NCI-H2107 treated with DMSO at 0.1 percent for 48 hours (cell line): ENCODE measurements around the gene MAVS.
"Not testable (repeated sequence)": the region's sequence is repeated elsewhere in the genome, so short reads cannot be mapped to it uniquely, and the experiment has no call there.

ENCODE experiments used
- DNase-seq: peaks from one replicate; lab custom pipeline; 2025; ENCODE audit not compliant: unreplicated experiment; lab: John Stamatoyannopoulos, UW

The MAVS gene

GRCh38 chr20:3885715-3886114 lies 39.1 kb downstream of the MAVS start:
- no peak for DNase-seq

DNA sequence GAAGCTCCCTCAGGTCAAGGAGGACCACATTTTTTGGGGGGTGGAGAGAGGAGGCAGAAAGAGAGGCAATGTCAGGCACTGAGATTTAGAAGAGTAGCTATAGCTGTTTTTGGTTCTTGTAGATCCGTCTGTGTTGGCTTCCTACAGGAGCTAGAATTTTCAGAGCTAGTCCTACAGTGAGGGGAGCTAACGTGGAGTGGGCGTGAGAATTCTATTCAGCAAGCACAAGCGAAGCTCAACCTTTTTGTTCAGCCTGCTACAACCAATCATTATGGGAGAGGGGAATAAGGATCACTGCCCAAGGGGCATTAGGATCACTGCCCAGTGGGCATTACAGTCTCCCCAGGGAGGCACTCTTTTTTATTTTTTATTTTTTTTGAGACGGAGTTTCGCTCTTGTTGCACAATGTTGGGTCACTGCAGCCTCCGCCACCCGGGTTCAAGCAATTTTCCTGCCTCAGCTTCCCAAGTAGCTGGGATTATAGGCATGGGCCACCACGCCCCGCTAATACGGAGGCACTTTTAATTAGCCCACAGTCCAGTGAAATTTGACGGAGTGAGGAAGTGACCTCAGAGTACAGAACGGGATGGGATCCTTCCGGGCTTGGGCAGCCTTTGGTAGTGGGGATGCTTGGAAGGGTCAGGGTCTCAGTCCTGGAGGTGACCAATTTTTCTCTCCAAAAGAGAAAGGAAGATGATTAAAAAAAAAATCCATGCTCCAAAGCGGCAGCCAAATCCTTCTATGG lies 41.4 kb downstream of the MAVS start:
- DNase-seq: no peak

- peak; percentile 81 for DNase-seq
Observed at GRCh38 chr20:3888622-3889488, 42.2 kb downstream of the MAVS start, which contains the start of gene PANK2. Gene PANK2, plus strand, starts transcription at chr20:3889387.

GRCh38 chr20:3889489-3890397 lies 43.1 kb downstream of the MAVS start:
- DNase-seq: no peak

GRCh38 chr20:3890398-3890751 lies 43.7 kb downstream of the MAVS start:
- DNase-seq: no peak

DNA sequence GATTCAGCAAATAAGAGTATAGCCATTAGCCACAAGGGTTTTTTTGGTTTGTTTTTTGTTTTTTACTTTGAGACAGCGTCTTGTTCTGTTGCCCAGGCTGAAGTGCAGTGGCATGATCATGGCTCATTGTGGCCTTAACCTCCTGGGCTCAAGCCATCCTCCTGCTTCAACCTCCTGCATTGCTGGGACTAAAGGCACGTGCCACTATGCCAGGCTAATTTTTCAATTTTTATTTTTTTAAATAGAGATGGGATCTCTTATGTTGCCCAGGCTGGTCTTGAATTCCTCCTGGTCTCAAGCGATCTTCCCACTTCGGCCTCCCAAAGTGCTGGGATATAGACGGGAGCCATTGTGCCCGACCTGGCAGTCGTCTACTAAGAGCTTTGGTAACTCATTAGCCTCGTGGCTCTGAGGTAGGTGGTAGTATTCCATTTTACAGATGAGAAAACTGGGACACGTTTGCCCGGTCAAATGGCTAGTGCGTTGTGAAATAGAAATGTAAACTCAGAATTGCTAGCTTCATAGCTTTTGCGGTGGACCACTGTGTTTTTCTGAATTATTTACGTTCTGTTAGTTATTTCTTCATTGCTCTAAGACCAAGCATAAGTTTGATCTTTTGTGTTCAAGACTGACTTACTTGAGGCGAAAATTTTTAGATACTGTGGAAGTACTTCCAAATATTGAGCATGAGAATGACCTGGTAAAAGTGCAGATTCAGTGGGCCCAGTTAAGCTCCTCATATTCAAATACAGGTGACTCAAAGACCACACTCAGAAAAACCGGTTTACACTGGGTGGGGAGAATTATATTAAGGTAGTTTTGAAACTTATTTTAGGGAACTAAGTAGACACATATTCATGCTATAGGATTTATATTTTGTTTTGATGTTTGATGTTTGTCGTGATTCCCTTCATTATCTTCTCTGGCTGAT lies 44.6 kb downstream of the MAVS start:
- no peak for DNase-seq

- DNase-seq: no peak
Observed at GRCh38 chr20:3894796-3895195, 48.2 kb downstream of the MAVS start.

DNA sequence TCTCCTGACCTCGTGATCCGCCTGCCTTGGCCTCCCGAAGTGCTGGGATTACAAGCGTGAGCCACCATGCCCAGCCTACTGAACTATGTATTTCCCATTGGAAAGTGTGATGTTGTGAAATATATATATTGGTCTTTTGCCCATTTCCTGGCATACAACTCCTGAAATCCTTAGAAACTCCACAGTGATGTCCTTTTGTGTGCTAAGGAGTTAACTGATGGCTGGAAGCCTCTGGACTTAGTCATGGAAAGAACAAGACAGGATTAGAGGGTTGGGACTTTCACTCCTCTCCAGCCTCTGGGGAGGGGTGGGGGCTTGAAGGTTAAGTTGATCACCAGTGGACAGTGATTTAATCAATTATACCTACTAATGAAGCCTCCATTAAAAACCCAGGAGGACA lies 49.7 kb downstream of the MAVS start:
- DNase-seq: no peak

GRCh38 chr20:3896853-3897583 lies 50.4 kb downstream of the MAVS start:
- no peak for DNase-seq

GRCh38 chr20:3898181-3898580 lies 51.5 kb downstream of the MAVS start:
- not testable (repeated sequence) for DNase-seq

DNA sequence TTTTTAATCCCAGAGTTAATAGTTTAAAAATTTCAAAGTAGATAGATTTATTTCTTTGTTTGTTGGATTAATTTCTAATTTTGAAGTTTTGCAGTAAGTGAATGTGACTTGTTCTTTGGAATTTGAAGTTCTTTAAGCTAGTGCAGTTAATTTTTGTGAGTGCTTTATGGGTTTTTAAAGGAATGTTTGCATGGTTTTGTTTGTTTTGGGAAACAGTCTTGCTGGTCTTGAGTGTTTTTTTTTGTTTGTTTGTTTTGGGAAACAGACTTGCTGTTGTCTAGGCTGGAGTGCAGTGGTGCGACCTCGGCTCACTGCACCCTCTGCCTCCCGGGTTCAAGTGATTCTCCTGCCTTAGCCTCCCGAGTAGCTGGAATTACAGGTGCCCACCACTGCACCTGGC lies 52.0 kb downstream of the MAVS start:
- no peak for DNase-seq

DNA sequence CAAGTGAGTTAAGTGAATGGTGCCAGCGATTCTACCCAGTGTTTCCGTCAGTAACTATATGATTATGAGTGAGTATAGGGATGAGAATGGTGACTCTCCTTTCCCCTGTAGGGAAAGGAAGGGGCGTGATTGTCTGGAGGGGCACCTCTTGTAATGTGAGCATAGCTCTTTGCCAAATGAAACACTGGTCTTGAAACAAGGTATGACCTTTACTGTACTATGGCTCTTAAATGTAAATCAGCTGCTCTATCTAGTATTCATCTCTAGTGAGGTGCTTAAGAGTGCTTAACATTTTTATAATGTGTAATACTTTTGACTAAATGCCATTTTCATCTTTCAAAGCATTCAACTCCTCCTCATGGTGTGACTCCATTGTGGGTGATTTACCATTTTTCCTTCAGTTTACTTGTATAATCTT lies 53.6 kb downstream of the MAVS start:
- DNase-seq: peak; percentile 20

DNA sequence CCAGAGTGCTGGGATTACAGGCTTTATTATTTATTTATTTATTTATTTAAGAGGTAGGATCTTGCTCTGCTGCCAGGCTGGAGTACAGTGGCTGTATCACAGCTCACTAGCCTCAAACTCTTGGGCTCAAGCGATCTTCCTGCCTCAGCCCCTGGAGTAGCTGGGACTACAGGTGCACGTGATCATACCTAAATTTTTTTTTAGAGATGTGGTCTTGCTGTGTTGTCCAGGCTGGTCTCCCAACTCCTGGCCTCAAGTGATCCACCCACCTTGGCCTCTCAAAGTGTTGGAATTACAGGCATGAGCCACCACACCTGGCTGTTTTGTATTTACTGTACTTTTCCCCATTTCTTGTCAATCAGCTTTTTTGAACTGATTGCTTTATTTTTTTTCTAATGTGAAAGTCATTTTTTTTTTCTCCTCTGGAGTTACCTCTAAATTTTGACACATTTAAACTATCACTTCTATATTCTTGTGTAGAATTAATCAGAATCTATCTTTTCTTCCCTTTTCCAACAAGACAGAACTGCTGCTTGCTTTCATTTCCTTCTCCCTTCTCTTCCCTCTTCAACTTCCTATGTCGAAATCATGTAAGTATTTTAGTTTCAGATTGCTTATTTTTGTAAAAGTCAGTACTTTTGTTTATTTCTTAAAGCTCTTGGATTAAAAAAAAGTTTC lies 54.5 kb downstream of the MAVS start:
- DNase-seq: no peak

DNA sequence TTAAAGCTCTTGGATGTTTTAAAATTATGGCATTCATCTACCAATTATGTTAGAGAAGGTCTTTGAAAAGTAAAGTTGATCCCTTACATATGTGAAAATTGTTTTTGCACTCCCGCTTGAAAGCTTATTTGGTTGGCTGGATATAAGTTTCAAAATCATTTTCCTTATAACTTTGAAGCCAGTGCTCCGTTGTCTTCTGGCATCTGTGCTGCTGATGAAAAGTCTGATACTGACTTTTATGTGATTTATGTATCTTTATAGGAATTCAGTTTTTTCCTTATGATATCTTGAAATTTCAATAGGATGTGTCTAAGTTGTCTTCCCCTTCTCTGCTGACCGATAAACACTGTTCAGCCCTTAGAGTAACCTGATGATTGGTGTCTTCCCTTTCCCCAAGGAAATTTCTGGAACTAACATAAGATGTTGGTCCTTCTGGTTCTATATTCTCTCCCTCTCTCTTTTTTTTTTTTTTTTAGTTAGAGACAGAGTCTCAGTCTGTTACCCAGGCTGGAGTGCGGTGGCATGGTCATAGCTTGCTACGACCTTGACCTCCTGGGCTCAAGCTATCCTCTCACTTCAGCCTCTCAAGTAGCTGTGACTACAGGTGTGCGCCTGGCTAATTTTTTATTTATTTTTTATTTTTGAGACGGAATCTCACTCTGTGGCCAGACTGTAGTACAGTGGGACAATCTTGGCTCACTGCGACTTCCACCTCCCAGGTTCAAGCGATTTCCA lies 55.2 kb downstream of the MAVS start:
- DNase-seq: no peak

DNA sequence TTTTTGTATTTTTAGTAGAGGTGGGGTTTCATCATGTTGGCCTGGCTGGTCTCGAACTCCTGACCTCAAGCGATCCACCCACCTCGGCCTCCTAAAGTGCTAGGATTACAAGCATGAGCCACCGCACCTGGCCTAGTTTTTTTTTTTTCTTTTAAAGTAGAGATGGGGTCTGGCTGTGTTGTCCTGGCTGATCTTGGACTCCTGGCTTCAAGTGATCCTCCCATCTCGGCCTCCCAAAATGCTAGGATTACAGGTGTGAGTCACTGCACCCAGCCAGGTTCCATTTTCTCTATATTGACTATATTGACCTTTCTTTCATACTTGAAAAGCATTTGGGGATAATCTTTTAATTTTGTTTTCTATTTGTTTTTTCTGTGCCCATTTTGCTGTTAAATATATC lies 55.8 kb downstream of the MAVS start:
- DNase-seq: no peak

GRCh38 chr20:3904224-3904623 lies 57.6 kb downstream of the MAVS start:
- DNase-seq: no peak

DNA sequence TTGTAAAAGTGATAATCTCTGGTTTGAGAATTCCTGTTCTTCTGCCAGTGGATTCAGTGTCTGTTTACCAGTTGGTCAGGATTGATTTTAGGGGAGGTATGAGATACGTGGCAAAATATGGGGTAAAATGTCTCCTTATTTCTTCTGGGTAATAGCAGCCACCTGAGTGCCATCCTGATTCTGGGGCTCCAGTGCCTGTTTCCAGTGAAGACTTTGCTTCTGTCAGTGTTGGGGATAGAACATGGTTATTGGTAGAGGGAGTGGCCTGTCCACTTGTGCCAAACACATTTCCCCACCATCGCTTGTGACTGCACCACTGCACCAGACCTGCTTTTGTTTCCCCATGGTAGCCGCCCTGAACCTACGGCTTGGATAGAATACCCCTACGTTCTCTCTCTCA lies 58.2 kb downstream of the MAVS start:
- DNase-seq: no peak
